Activated CD8-positive, alpha-beta memory T cell treated with anti-CD3 and anti-CD28 coated beads, Interleukin-2, amount 50 U/mL, for 24 hours (primary cell): ENCODE measurements around the gene FUS.
"Not testable (repeated sequence)": the region's sequence is repeated elsewhere in the genome, so short reads cannot be mapped to it uniquely, and the experiment has no call there.

Experiments used
- DNase-seq: peaks from one replicate; pipeline ENCODE4 v3.0.0-alpha.2; 2020; ENCODE audit errors: extremely low read depth

The FUS gene

GRCh38 chr16:31179747-31180459 is at the start of gene FUS:
Gene FUS (plus strand): TSS chr16:31180139. CDS start chr16:31180215, 76 bp downstream.
- DNase-seq: peak; percentile 69

GRCh38 chr16:31130336-31130891 is 49.5 kb upstream of the FUS start:
- no peak for DNase-seq

DNA sequence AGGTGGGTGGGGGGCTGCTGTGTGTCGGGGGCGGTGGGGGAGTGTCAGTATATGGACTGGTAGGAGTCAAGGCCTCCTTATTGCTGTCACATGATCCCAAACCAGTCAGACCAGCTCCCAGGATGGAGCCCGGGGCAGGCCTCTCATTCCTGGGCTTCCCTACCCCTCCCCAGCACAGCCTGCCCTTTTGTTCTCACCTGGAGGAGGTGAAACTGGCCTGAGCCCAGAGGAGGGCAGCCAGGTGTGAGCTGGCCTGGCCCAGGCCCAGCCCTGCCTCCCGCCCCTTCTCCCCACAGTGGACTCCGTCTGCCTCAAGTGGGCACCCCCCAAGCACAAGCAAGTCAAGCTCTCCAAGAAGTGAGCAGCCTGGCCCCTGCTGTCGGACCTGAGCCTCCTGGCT is 49.0 kb upstream of the FUS start:
- no peak for DNase-seq

DNA sequence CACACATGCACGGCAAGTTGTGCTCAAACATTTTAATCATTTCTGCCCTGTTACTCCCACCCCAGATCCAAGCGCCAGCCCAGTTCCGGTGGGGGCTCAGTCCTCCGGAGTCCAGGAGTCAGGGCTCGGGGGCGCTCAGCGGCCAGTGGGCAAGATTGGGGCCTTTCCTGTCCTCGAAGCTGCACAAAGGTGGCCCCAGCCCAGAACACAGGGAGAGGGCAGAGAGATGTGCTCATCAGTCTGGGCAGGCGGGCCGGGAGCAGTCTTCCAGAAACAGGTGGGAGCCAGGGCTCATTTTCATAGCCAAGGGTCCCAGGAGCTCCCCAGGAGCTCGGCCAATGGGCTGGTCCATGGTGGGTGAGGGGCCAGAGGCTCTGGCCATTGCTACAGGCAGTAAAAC is 48.5 kb upstream of the FUS start:
- DNase-seq: no peak

DNA sequence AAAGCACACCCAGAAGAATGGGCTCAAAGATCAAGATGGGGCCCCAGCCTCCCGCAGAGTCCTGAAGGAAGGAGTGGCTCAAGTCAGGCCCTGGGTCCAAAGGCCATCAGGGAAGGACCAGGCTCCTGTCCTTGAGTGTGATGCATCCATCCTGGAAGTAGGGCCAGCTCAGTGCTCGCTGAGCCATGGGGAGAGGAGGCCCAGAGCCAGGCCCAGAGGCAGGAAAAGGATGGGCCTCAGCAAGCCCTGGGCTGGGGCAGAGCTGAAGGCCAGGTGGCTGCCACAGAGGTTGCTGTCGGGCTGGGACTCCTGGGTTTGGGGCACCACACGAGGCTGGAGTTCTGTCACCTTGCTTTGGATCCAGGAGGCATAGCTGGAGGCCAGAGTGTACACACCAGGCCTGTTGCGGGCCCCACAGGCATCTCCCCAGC is 48.1 kb upstream of the FUS start:
- no peak for DNase-seq

DNA sequence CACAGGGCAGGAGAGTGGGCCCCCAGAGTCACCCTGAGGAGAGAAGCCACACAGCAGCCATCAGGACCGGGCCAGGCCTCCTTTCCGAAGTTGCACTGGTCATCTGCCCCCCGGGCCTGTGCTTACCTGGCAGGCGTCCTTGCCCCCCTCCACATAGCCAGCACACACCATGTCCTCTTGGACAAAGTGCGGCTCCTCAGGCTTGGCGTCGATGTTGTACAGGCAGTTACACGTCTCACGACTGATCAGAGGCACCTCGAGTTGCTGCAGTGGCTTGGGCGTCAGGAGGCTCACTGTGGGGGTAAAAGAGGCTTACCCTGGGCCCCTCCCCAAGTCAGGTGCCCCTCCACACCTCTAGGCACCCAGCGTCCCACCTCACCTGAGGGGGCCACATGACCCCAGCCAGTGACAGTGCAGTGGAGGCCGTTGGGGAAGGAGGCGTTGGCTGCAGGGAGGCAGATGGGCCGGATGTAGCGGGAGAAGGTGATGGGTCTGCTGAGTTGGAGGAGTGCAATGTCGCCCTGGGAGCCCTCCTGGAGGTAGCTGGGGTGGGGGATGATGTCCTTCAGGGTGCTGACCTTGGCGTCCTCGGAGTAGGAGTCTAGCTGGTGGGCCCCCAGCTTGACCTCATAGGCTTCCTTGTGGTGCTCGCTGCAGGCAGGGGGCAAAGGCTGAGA is 47.5 kb upstream of the FUS start:
- DNase-seq: no peak

DNA sequence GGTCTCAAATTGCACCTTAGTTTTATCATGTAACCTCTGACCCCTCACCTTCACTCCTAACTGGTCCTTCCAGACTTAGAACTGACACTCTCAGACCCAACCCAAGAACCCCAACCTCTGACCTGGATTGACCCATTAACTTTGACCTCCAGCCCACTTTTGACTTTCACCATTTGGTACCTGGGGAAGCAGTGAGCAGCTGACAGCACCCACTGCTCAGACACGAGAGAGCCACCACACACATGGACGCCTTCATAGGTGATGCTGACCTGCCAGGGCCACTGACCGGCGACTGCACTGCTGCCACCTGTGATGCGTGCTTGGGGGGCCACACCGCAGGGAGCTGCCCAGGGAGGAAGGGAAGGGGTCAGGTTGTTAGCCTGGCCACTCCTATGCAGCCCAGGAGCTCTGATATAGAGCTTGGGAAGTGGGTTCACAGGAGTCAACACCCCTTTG is 46.9 kb upstream of the FUS start:
- DNase-seq: no peak

DNA sequence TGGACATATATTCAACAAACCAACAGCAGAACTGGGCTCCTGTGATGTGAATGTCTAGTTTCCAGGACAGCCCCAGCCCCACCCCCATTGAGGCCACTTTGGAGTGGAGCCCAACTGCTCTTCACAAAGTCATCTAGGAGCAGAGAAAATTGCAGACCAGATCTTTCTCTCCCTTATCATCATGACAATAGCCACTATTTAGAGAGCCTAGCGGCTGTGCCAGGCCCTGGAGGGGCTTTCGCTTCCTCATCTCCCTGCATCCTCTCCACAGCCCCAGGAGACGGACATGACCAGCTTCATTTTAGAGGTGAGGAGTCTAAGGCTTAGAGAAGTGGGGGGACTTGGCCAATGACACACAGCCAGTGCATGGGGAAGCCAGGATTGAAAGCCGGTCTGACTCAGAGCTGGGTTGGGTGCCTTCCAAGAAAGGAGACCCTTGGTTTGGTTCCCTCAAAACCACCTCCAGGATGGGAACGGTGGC is 45.8 kb upstream of the FUS start:
- DNase-seq: no peak

GRCh38 chr16:31134625-31135534 is 45.1 kb upstream of the FUS start:
- no peak for DNase-seq

GRCh38 chr16:31135535-31136286 is 44.2 kb upstream of the FUS start, which contains the start of gene PRSS8:
Gene PRSS8 (minus strand): TSS chr16:31135727. CDS start chr16:31135498, 229 bp downstream.
- DNase-seq: no peak

GRCh38 chr16:31136287-31136662 is 43.7 kb upstream of the FUS start:
- DNase-seq: no peak

DNA sequence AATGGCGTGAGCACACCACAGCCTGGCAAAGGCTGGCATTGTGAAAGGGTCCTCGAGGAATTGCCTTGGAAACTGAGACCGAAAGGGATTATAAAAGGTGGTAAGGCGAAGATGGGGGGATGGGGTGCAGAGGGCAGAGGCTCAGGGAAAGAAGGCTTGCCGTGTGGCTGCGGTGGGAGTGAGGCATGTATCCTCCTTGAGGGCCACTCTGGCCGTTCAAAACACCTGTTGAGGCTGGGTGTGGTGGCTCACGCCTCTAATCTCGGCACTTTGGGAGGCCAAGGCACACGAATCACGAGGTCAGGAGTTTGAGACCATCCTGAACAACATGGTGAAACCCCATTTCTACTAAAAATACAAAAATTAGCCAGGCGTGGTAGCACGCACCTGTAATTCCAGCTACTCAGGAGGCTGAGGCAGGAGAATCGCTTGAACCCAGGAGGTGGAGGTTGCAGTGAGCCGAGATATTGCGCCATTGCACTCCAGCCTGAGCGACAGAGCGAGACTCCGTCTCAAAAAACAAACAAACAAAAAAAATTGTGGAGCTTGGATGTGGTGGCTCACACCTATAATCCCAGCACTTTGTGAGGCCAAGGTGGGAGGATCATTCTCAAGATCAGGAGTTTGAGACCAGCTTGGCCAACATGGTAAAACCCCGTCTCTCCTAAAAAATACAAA is 43.0 kb upstream of the FUS start:
- DNase-seq: not testable (repeated sequence)

DNA sequence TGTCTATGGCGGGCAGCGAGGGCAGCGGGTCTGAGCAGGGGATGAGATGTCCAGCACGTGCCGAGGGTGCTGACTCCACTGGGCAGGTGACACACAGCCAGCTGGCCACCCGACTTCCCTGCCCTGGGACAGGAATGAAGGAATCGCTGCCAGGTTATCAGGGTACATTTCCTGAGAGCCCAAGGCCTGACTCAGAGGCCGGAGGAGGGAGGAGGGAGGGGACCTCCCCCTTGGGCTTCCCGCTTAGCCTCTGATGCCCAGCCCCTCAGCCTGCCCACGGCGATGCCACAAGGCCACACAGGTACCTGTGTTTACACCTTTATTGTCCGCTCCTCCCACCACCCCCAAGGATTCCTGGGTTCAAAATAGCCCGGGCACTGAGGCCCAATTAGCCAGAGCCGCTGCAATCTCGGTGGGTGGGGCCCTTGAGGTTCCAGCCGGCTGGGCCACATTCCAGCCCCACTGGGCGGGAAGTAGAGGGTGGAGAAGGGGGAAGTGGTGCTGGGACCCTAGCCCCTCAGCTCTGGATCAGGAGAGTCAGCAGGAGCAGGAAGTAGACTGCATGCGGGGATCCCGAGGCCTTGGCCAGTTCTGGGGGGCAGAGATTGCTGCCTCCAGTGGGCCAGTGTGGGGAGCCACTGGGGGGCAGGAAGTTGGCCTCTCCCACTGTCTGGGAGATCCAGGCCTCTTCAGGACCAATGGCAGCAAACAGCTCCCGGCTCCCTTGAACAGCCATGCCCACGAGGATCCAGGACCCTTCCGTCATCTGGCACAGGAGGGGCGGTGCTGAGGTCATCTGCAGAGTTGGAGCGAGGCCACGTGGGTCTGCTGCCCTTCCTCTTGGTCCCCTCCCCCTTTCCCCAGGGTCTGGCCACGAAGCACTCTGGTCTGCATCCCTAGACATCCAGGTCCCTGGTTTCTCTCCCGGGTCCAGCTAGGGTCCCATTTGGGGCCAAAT is 41.0 kb upstream of the FUS start:
- no peak for DNase-seq

- not testable (repeated sequence) for DNase-seq
These were observed 38.9 kb upstream of the FUS start for GRCh38 chr16:31141071-31141469.

DNA sequence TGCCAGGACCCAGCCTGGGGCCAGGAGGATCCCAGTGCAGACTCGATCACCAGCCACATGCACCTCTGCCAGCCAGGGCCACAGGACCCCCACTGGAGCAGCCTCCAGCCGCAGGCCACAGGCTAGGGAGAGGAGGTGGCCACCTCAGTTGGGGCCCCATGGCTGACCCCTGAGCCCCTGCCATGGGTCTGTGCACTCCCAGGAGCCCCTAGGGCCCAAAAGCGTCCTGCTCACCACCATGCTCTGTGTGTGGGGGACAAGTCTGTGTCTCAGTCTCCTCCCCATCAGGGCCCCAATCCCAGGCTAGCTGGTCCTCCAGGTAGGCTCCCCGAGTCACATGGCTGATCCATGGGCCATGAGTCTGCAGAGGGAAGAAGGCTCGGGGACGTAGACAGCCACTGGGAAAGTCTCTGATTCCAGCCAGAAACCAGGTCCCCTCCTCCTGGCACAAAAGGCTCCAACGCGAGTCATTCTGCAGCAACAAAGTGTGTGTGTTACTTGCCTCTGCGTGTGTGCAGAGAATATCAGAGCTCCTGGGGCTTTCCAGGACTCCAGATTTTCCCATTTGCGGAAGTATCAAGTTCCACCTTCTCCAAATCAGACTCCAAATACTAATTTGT is 38.3 kb upstream of the FUS start:
- no peak for DNase-seq

DNA sequence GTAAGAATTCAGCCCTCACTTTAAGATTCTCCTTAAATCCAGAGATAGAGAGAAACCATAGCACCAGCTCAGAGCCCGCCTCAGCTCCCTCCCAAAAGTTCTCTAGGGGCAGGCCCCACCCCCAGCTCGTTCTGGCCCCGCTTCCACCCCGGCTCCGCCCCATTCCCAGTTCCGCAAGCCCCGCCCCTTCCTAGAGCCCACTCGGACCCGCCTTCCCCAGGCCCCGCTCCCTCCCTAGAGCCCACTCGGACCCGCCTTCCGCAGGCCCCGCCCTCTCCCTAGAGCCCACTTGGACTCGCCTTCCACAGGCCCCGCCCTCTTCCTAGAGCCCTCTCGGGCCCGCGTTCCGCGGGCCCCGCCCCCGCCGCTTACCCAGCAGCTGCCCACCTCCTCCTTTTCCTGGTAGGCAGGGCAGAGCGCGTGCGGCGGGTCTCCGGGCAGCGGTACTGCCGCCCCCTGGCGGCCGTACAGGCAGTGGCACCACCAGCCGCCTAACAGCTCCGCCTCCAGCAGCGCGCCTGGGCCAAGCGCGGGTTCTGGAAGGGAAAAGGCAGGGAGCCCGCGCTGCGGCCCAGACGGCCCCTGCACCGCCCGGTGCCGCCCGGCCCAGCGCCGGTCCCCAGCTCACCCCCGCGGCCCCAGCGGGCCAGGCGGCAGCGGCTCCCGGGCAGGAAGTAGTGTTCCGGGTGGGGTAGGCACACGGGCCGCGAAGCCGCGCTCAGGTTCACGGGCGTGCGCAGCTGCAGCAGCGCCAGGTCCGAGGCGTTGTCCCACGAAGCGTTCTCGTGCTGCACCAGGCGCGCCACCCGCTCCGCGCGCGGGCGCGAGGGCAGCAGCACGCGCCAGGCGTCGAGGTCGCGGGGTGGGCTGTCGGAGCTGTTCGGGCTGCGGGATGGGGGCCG is 37.6 kb upstream of the FUS start:
- peak; percentile 93 for DNase-seq

DNA sequence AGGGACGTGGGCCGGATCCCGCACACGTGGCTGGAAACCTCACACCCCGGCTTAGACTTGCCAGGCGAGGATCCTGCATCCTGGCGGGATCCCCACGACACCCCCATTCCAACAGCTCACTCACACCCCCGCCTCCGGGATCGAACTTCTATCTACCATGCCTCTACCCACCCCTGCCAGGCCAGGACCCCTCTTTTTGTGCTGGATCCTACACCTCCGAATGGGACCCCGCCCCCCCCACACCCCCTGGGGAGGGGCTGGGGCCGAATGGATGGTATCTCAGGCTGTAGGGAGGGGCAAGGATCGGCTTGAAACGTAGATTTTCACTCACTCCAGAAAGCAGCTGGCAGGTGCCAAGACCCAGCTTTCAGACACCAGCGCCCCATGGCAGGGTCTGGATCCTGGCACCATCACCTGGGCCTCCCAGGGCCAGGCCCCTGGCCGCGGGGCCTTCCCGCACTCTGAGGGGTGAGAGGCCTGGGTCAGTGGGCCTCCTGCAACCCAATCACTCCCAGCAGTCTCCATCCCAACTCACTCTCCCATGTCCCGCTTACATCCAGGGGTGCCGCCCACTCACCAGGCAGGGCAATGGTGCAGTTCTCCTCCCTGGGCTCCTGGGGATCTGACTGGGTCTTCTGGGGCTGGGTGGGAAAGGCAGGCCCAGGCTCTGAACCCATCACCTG is 36.8 kb upstream of the FUS start:
- DNase-seq: no peak
